A549 treated with GW870086 at 1 μM for 4 hours (cell line): ENCODE data around the gene FAM111A. TPM values are rescaled to one million over a fixed set of nuclear protein-coding genes. Genes with fewer than 3 reads are reported as not detected.

ENCODE experiments used
- total RNA-seq: library from RNA; stranded (reverse); fragments of 200-300 nt; extraction: Qiagen RNA extraction; gene quantifications from 5 replicates; pipeline ENCODE4 v1.2.3, GENCODE V29; 2022; ENCODE audit warnings: low read depth

Gene FAM111A
- total RNA-seq, result 6.5 to 8.9 TPM (median 8.2 TPM) in 5 replicates

GRCh38 chr11:59142530-59143507, at the start of gene FAM111A:
Gene FAM111A, plus strand, starts transcription at chr11:59142856. Its CDS starts 6,017 bp downstream, at chr11:59148873.

GRCh38 chr11:59106363-59107336, 36.0 kb upstream of the FAM111A start, which contains the start of gene FAM111B:
Gene FAM111B, plus strand, starts transcription at chr11:59107237. Its CDS starts 2,389 bp downstream, at chr11:59109626.

GRCh38 chr11:59171508-59172322, 29.1 kb downstream of the FAM111A start, which contains the start of gene DTX4:
Gene DTX4, plus strand, starts transcription at chr11:59172132. Its CDS starts 464 bp downstream, at chr11:59172596.

Other genes with a start within 250 kb of the FAM111A start
- 0.15 TPM in 1 of 5 replicates, not detected in the others for gene GLYATL1, start 203.4 kb upstream of the FAM111A start, total RNA-seq
- not detected in 5 replicates for gene GLYATL1B, start 56.5 kb upstream of the FAM111A start, total RNA-seq
- gene FAM111B, start 35.6 kb upstream of the FAM111A start, total RNA-seq, result 6.5 to 7.7 TPM (median 7.3 TPM) in 5 replicates
- gene DTX4, start 29.3 kb downstream of the FAM111A start, total RNA-seq, result 3.7 to 5.0 TPM (median 4.5 TPM) in 5 replicates
- not detected in 5 replicates for gene MPEG1, start 70.1 kb downstream of the FAM111A start, total RNA-seq
- gene OR5AN1, start 216.0 kb downstream of the FAM111A start, total RNA-seq, result not detected in 5 replicates